GM21717 (cell line): ENCODE data around the gene SCYL3.

Experiments used
- ATAC-seq: cut with Tn5 transposase; IDR thresholded peaks from one replicate; pipeline ENCODE4 v1.9.1; 2021; ENCODE audit warnings: mild to moderate bottlenecking, moderate library complexity; ENCODE audit not compliant: unreplicated experiment

SCYL3 gene

GRCh38 chr1:169901115-169901514 is 7.4 kb upstream of the SCYL3 start:
- ATAC-seq: no peak

- no peak for ATAC-seq
Observed at GRCh38 chr1:169900571-169900970, 6.9 kb upstream of the SCYL3 start.

- no peak for ATAC-seq
Observed at GRCh38 chr1:169899519-169900217, 6.0 kb upstream of the SCYL3 start.

GRCh38 chr1:169896013-169896412 is 2.3 kb upstream of the SCYL3 start:
- no peak for ATAC-seq

- ATAC-seq: no peak
Observed at GRCh38 chr1:169894424-169895145, 889 bp upstream of the SCYL3 start.

GRCh38 chr1:169892927-169893644 is 610 bp downstream of the SCYL3 start:
- ATAC-seq: peak; percentile 6

- no peak for ATAC-seq
Observed at GRCh38 chr1:169892176-169892926, 1.3 kb downstream of the SCYL3 start.

DNA sequence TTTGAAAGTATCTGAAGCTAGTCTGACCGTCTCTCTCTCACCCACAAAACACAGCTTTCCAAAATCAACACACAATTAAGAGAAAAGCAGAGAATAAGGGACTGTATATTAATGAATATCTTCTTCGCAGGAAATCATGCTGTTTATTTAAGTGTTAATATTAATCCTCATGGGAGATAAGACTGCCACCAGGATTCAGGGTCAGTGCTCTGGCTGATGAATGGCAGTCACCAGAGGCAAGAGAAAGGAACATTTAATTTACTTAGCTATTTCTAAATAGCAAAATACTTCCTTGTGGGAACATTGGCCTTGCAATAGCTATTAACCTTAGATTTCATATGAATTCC is 2.2 kb downstream of the SCYL3 start:
- ATAC-seq: no peak

DNA sequence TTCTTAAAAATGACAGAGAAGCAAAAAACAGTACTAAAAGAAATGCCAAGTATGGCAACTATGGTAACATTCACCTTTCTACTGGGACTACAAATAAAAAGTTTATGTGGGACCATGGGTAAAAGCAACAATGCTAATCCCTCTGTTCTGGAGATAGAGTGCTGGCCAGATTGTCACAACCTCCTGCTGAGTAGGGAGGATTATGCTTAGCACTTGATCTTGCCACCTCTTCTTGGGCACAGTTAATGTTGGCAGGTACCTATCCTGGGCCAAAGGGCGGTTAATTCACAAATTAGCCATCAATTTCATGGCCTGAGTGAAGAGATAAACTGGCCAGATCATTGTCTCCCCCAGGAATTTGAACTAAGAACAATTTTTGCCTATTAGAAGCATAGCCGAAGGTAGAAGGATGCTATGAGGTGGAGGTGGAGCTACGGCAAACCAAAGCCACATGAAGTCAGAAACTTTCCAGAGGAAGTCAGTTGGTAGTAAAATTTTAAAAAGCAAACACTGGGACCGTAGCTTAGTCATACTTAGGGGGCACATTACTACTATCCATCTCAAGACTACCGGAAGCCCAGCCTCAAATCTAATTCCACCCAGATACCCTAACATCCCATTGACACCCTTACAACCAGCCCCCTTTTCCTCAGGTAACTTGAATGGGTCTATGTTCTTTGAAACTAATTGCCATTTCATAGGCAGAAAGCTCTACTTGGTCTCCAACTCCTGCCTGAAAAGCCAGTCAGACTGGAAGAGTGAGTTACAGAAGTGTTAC is 2.7 kb downstream of the SCYL3 start:
- no peak for ATAC-seq

DNA sequence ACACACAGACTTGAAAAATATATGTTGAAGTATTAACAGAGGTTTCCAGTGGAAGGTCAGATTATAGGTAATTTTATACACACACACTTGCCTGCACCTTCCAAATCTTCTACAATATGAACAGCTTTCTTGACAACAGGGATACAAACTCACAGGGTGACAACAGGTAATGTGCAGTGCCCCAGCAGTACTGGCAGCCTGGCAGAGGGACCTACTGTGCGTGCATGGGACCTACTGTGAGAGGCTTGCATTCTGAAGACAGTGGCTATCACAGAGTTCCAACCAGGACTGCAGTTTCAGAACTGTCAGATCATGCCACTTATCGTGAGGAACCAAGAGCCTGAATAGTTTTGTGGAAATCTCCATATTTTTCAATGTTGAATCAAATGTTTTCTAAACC is 3.8 kb downstream of the SCYL3 start:
- no peak for ATAC-seq

DNA sequence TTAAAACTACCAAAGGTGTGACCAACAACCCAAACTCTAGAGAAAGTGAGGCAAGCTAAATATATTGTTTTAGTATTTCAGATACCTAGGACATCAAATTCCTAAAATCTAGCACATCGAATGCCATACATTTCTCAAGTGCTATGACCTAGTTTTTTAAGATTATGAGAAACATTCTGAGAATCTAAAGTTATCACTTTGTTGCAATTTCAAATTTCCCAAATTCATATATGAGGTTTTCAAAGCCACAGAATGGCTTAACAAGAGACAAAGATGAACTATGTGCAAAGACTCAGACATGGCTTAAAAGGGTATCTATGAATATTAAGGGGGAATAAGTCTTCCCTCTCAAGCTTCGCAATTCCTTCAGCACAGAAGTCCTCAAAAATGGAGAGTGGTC is 6.8 kb downstream of the SCYL3 start:
- no peak for ATAC-seq

DNA sequence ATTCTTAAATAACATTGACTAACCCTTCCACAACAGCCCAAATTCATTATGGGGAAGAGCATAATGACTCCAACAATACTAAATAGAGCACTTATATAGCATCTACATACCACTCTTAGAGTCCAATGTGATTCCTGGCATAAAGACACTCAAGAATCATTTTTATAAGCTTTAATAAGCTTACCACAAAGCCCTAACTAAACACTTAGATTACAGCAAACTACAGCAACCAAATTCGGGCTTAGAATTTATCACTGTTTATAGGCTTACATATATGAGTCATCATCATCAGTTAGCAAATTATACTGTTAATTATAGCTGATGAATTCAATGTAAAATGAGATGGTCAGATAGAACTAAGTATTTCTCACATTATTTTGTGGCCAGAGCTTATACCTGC is 7.3 kb downstream of the SCYL3 start:
- ATAC-seq: no peak

GRCh38 chr1:169885207-169885606 is 8.5 kb downstream of the SCYL3 start:
- ATAC-seq: no peak

DNA sequence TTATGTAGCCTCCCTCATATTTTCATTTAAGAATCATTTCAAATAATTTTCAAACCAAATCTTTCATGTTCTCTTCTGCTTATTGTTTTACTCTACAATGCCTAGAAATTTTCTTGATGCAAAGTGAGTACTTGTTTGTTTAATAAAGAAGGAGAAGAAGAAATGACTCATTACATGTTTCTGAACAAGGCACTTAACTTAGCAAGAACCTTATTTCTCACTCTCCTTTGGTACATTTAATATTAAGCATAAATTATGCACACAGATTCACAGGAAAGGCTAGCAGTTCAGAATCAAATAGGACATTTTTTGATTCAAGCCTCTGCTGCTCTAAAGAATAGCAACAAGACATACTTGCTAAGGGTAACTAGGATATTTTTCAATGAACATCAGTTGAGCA is 9.1 kb downstream of the SCYL3 start:
- ATAC-seq: no peak

DNA sequence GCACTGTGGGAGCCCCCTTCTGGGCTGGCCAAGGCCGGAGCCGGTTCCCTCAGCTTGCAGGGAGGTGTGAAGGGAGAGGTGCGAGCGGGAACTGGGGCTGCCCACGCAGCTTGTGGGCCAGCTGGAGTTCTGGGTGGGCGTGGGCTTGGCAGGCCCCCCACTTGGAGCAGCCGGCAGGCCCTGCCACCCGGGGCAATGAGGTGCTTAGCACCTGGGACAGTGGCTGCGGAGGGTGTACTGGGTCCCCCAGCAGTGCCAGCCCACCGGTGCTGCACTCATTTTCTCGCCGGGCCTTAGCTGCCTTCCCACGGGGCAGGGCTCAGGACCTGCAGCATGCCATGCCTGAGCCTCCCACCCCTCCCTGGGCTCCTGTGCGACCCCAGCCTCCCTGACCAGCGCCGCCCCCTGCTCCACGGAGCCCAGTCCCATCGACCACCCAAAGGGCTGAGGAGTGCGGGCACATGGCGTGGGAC is 11.6 kb downstream of the SCYL3 start:
- ATAC-seq: no peak

- ATAC-seq: no peak
Observed at GRCh38 chr1:169879034-169879840, 14.5 kb downstream of the SCYL3 start.

DNA sequence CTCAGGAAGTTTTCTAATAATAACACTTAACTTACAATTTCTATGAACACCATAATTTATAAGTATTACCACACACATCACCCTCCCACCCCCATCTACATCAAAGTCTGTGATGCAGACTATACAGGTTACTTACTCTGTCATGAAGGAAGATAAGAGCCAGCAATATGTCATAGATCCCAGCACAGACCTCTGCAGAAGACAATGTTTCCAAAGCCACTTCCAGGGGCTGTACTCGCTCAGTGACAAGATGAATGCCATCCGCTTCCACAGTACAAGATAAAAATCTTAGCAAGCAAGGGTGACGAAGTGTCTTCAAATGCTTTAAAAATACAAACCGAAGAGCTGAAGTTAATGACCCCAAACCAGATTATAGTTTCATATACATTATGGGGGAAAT is 15.2 kb downstream of the SCYL3 start:
- ATAC-seq: no peak

- ATAC-seq: no peak
Observed at GRCh38 chr1:169877800-169878491, 15.8 kb downstream of the SCYL3 start.

DNA sequence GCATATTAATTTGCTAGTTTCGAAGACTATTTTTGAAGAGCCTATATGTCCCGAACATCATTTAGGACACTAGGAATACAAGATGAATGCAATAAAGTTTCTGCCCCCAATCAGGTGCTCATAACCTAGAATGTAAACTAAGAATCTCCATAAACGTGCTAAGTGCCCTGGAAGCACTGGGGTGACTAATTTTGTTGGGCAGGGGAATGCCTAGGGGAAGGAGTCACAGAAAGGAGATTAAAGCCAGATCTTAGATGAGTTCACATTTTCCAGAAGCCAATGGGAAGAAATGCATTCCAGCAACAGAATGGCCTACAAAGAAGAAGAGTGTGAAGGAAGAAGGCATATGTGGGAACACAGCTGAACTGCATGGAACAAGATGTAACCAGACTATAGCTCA is 19.5 kb downstream of the SCYL3 start:
- no peak for ATAC-seq
